C4-2B (cell line): Measurements from ENCODE around the gene ARL6IP6.

Experiments used
- H3K27ac ChIP-seq: fragments of 450-650 bp; 2 replicates; pipeline ENCODE4 v1.5.1; 2017
- ZFX ChIP-seq: fragments of 450-650 bp; IDR thresholded peaks from 2 replicates; pipeline ENCODE4 v1.6.1; 2017
- TF ChIP-seq, protein P1 (sequence below): fragments of 450-650 bp; conservative IDR thresholded peaks from 2 replicates; pipeline ENCODE4 v1.5.1; 2017; ENCODE audit warnings: mild to moderate bottlenecking

The ARL6IP6 gene

DNA sequence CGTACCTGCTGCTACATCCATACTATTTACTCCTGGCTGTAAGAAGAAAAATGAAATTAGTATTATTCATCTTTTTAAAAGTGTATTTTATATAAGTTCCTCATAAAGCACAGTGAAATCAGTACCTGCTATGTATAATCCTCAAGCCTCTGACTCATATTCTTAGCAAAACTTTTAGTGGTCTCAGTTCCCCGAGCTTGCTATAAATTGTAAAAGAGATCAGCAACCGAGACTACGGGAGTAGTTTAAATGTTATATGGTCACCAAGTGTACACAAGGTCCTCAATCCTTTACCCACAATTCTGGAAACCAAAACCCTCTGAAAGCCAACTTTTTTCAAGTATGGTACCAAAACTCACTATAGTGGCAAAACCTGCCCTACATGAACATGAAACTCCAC is 25.4 kb upstream of the ARL6IP6 start:
- H3K27ac ChIP-seq: no peak overlapping the region
- TF ChIP-seq, protein P1, sequence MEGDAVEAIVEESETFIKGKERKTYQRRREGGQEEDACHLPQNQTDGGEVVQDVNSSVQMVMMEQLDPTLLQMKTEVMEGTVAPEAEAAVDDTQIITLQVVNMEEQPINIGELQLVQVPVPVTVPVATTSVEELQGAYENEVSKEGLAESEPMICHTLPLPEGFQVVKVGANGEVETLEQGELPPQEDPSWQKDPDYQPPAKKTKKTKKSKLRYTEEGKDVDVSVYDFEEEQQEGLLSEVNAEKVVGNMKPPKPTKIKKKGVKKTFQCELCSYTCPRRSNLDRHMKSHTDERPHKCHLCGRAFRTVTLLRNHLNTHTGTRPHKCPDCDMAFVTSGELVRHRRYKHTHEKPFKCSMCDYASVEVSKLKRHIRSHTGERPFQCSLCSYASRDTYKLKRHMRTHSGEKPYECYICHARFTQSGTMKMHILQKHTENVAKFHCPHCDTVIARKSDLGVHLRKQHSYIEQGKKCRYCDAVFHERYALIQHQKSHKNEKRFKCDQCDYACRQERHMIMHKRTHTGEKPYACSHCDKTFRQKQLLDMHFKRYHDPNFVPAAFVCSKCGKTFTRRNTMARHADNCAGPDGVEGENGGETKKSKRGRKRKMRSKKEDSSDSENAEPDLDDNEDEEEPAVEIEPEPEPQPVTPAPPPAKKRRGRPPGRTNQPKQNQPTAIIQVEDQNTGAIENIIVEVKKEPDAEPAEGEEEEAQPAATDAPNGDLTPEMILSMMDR: no peak
- no peak for TF ChIP-seq ZFX

DNA sequence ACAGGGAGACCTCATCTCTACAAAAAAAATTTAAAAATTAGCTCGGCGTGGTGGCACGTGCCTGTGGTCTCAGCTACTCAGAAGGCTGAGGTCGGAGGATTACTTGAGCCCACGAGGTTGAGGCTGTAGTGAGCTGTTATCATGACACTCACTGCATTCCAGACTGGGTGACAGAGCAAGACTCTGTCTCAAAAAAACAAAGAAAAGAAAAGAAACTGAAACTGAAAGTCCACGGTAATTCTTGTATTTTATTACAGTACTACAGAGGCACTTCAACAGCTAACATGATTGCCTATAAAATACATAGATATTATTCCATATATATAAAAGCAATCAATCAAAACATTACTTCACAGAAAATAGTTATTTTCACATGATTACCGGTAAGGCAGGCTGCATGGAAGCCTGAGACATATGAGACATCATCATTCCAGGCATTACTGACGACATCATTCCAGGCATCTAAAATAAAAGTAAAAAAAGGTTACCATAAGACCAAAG is 24.2 kb upstream of the ARL6IP6 start:
- H3K27ac ChIP-seq: no peak overlapping the region
- TF ChIP-seq, protein P1: no peak
- TF ChIP-seq ZFX: no peak

DNA sequence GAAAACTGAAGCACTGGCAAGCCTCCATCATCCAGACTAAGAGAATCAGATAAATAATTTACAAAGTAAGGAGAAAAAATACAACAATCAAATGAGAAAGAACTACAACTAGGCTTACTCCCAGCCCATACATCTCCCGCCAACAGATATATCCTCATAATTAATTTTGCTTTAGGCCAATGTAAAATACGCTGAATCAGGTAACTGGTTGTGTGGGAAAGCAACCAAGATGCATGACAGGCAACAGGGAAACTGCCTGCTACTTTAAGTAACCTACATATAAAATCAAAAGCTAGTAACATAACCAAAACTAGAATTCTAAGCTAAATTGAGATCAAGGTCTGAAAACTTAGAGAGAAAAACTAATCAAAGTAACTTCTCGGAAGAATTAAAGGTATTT is 22.7 kb upstream of the ARL6IP6 start:
- no peak overlapping the region for H3K27ac ChIP-seq
- TF ChIP-seq, protein P1: no peak

DNA sequence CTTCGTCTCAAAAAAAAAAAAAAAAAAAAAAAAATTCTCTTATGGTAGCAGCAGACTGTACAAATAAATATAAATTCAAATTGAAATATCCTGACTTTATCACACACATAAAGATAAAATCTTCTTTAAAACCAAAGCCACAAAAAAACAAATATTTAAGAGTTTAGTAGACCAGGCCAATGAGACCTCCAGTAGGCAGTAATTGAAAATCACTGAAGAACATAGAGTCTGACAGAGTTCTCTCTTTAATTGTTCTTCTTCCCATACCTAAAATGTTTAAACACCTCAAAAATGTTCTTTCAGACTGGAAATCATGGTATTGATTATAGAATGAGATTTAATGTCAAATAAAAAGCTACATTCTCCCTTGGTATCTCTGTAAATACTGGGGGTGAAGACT is 21.9 kb upstream of the ARL6IP6 start:
- H3K27ac ChIP-seq: no peak overlapping the region
- no peak for TF ChIP-seq ZFX
- TF ChIP-seq, protein P1: no peak

DNA sequence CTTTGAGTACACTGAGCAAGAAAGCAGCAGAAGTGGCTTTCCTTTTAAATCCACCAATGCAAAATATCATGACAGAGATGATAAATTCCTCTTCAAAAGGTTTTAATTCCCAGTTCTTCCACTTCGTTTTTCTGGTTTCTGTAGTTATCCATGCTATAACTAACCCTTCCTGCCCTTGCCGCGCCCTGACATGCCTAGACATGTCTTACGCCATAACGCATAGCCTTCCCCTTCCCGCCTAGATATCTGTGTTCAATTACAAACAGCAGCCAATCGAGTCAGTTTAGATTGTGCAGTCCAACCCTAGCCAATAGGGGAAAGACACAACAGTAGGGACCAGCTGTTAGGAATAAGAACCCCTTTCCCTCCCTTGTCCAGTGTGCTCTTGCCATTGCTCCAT is 17.2 kb upstream of the ARL6IP6 start:
- TF ChIP-seq, protein P1: no peak
- TF ChIP-seq ZFX: no peak
- no peak overlapping the region for H3K27ac ChIP-seq

DNA sequence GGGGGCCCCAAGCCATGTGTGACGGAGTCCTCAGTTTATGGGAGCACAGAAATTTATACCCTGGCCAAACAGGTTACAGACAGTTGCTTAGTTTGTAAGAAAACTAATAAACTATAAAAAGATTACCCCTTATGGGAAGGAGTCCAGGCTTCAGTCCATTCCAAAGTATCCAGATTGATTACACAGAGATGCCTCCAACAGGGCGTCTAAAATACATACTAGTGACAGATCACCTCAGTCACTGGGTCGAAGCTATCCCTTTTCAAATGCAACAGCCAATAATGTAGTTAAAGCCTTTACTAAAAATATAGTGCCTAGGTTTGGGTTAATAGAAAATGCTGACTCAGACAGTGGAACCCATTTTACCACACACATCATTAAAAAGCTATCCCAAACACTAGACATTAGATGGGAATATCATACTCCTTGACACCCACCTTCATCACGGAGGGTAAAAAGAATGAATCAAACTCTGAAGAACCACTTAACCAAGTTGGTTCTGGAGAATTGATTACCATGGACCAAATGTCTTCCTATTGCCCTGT is 11.9 kb upstream of the ARL6IP6 start:
- TF ChIP-seq ZFX: no peak
- TF ChIP-seq, protein P1: no peak
- H3K27ac ChIP-seq: no peak overlapping the region

DNA sequence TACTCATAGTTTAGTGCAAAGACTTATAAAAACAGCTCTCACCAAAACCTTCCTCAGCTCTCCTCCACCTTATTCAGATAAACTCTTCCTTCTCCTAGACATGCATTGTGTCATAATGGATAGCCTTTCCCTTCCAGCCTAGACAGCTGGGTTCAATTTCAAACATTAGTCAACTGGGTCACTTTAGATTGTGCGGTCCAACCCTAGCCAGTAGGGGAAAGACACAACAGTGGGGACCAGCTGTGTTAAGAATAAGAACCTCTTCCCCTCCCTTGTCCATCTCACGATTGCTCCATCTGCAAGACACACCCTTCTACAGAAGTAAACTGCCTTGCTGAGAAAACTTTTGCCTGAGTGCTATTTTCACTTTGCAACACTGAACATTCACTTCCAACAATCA is 9.7 kb upstream of the ARL6IP6 start:
- no peak overlapping the region for H3K27ac ChIP-seq
- no peak for TF ChIP-seq ZFX
- TF ChIP-seq, protein P1: no peak
